8988T (cell line): ENCODE measurements around the gene ATG3.
"Not testable (repeated sequence)": the region's sequence is repeated elsewhere in the genome, so short reads cannot be mapped to it uniquely, and the experiment has no call there.

Experiments
- DNase-seq: peaks from one replicate; pipeline ENCODE4 v3.0.0; 2011

Gene ATG3

DNA sequence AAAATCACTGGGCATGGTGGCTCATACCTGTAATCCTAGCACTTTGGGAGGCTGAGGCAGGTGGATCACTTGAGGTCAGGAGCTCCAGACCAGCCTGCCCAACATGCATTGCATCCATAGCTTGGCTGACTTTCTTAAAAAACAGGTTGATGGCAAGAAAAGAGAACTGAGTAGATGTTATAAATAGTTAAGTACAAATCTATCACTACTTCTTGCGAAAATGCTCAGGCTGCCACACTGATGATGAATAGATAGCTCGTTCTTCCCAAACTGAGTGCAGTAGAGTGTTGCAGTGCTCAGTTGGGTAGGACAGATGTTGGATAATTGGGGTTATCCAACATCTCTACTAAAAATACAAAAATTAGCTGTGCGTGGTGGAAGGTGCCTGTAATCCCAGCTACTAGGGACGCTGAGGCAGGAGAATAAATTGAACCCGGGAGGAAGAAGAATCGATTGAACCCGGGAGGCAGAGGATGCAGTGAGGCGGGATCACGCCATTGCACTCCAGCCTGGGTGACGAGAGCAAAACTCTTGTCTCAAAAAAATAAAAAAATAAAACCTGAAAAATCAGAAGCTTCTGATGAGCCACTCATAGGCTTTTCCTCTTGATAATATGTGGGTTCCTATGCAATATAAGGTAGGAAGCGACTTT is 63.7 kb downstream of the ATG3 start:
- DNase-seq: no peak

DNA sequence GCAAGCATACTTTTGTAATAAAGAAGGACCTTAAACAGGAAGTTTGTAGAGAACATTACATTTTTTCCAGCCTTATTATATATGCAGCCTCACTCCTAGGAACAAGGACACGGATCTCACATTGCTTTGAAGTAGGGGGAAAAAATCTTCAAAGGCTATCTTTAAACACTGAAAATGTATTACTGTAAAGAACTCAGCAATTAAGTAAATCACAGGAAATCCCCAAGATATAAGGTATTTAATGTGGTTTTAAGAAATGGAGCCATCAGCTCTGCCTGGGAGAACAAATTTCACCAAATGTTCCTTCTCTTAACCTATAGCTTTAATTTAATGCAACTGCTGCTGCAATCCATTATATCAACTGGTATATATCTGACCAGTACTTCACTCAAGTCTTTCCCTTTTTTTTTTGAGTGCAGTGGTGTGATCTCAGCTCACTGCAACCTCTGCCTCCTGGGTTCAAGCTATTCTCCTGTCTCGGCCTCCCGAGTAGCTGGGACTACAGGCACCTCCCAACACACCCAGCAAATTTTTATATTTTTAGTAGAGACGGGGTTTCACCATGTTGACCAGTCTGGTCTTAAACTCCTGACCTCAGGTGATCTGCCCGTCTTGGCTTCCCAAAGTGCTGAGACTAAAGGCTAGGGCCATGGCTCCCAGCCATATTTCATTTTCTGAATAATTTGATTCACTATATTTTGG is 65.2 kb downstream of the ATG3 start:
- DNase-seq: no peak

DNA sequence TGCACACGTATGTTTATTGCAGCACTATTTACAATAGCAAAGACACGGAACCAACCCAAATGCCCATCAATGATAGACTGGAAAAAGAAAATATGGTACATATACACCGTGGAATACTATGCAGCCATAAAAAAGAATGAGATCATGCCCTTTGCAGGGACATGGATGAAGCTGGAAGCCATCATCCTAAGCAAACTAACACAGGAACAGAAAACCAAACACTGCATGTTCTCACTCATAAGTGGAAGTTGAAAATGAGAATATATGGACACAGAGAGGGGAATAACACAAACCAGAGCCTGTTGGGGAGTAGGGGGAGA is 67.4 kb downstream of the ATG3 start:
- DNase-seq: not testable (repeated sequence)

DNA sequence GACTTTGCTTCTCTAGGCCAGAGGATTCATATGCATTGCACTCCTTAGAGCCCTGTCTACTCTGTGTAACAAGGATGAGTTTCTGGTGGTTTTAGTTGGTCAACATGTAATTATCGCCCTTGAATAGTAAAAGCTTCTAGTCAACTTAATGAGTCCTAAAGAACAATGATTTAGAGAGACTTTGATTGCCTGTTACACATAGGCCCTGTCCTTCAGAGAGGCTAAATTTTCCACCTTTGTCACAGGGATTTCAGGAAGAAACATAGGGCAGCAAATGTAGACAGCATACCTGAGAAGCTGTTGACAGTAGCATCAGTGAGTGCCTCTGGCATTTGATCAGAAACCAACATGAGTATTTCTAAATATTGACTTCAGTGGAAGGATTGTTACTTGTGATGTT is 69.6 kb downstream of the ATG3 start:
- DNase-seq: no peak

DNA sequence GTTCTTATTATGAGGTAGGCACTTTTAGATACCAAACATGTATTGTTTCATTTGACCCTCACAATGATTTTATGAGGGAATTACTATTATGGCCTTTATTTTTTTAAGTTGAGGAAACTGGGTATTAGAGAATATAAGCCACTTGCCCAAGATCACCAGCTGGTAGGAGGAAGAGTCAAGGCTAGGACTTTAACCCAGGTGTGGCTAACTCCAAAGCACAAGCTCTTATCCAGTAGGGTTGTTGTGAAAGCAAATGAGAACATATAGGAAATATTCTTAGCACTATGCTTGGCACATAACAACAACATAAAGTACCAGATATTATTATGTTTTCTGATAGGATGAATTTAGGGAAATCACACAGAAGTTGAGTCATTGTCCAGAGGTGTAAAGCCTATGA is 70.4 kb downstream of the ATG3 start:
- no peak for DNase-seq

DNA sequence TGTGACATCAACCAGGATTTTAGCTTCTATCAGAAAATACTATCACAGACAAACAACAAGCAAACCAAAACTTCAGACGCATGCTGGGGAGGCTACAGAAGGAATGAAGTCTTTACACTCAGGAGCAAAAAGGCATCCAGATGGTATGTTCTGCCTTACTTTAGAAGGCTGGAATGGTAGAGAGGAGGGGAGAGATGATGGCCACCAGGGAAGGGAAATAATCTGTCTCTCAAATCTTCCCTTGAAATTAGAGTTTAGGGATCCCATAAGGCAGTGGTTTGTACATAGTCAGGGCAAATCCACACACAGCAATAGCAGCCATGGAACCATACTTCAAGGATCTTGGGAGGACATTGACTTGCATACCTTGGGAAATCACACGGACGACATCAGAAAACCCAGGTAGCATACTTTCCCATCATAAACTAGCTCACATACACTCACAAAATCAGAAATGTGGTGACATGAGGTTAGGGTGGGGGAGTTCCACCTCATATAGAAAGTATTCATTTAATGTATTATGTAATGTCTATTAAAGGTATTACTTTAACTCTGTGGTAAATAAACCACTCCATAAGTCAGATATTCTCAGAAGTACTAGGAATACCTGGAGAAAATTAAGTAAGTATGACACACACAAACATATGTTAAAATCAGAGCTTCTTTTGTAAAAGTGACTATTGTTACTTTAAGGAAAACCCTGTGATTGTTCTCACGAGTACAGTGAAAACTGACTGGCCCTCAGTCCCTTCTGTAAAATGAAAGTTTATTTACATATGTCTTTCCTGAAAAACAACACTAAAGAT is 71.9 kb downstream of the ATG3 start:
- DNase-seq: no peak

DNA sequence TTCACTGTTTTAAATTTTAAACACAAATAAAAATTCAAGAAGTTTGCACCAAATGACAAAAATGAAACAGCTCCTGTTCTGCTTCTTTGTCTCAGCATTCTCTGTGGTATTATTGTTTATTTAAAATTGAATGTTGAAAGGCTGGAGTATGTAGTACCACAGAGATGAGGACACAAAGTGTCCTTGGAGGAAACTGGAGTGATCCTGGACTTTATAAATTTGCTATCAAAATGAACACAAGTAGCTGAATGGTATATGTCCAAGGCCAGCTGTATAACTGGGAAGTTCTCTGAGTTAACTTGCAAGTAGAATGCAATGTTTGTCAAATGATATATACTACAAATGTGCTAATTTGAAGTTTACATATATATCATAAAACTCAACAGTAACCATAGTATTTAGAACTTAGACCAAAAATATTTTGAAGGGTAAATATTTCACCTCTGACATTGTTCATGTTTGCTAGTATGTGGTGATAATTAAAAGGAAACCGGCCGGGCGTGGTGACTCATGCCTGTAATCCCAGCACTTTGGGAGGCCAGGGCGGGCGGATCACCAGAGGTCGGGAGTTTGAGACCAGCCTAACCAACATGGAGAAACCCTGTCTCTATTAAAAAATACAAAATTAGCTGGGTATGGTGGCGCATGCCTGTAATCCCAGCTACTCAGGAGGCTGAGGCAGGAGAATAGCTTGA is 74.8 kb downstream of the ATG3 start:
- no peak for DNase-seq

DNA sequence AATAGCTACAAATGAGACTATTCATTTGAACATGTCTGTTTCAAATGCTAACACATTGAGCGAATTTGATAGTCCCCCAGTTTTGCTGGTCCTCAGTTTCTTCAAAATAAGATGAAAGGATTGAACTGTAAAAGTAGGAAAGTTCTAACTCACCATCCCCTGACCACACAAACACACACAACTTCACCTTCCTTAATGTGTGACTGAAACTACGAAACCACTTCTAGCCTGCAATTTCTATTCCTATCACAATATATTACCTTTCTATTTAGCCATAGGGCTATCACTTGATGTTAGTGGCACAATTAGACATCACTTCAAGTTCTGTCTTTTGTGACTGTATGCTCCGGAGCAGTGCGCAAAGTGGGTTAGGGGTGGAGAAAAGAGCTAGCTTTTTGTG is 77.4 kb downstream of the ATG3 start:
- no peak for DNase-seq

DNA sequence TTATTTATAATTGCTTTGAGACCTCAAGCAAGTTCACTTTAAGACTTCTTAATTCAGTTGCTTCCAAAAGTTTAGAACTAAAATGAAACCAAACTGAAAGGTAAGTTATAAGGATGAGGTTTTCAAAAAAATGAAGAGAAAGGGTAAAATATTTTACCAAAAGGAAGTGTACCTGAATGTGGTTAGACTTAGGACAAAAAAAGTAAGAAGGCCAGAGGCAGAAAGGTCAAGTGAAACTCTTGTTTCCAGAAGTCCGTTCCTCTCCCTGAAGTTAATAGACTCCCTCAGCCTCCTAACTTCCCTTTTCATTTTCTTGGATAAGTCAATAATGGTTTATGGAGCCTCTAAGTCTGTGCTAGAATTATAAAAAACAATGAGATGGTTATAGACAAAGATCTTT is 79.1 kb downstream of the ATG3 start:
- no peak for DNase-seq
